WI38 (cell line): ENCODE measurements around the gene TSBP1.
"Not testable (repeated sequence)": the region's sequence is repeated elsewhere in the genome, so short reads cannot be mapped to it uniquely, and the experiment has no call there.

Source experiments
- H3K4me3 ChIP-seq: 2 replicates; pipeline ENCODE4 v1.5.1; 2011; ENCODE audit warnings: low read depth, mild to moderate bottlenecking, control low read depth, low read length
- TF ChIP-seq, protein P1 (sequence below): IDR thresholded peaks from 2 replicates; pipeline ENCODE4 v1.5.1; 2012; ENCODE audit warnings: low read depth, mild to moderate bottlenecking, control low read depth, low read length

TSBP1 gene

DNA sequence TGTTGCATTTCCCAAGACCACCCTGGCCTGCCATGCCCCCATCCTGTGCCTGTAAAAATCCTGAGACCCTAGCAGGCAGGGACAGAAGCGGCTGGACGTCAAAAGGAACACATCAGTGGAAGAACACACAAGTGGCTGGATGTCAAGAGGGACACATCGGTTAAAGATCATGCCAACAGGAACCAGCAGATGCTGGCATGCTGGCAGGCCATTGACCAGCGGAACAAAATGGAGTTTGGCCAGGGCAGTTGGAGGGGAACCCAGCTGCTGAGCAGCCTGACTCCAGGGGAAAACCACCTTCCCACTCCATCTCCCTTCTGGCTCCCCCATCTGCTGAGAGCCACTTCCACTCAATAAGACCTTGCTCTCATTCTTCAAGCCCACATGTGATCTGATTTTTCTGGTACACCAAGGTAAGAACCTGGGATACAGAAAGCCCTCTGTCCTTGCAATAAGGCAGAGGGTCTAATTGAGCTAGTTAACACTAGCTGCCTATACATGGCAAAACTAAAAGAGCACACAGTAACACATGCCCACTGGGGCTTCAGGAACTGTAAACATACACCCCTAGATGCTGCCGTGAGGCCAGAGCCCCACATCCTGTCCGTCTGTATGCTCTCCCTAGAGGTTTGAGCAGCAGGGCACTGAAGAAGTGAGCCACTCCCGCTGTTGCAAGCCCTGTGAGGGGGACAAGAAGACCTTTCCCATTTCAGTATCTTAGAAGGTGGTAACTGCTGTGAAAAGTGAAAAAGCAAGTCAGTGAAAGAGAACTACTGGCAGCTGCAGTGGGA lies 4.2 kb upstream of the TSBP1 start:
- H3K4me3 ChIP-seq = no peak overlapping the region
- TF ChIP-seq, protein P1, sequence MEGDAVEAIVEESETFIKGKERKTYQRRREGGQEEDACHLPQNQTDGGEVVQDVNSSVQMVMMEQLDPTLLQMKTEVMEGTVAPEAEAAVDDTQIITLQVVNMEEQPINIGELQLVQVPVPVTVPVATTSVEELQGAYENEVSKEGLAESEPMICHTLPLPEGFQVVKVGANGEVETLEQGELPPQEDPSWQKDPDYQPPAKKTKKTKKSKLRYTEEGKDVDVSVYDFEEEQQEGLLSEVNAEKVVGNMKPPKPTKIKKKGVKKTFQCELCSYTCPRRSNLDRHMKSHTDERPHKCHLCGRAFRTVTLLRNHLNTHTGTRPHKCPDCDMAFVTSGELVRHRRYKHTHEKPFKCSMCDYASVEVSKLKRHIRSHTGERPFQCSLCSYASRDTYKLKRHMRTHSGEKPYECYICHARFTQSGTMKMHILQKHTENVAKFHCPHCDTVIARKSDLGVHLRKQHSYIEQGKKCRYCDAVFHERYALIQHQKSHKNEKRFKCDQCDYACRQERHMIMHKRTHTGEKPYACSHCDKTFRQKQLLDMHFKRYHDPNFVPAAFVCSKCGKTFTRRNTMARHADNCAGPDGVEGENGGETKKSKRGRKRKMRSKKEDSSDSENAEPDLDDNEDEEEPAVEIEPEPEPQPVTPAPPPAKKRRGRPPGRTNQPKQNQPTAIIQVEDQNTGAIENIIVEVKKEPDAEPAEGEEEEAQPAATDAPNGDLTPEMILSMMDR = no peak

DNA sequence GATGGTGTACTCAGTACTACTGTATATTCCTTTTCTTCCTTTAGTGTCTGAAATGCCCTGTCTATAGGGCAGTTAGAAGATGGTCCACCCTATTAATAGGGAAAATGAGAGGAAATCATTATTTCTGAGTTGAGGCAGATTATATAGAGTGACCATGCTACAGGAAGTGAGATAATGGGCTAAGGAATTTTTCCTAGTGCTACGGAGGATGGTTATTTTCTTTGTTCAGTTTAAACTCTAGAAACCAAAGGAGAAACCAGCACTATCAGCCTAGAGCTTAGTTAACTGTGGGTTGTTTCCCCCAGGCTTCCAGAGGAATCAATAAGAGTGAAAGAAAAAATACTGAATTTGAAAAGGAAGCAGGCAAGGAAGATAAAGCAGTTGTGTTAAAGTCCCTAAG lies 474 bp downstream of the TSBP1 start:
- no peak overlapping the region for H3K4me3 ChIP-seq

DNA sequence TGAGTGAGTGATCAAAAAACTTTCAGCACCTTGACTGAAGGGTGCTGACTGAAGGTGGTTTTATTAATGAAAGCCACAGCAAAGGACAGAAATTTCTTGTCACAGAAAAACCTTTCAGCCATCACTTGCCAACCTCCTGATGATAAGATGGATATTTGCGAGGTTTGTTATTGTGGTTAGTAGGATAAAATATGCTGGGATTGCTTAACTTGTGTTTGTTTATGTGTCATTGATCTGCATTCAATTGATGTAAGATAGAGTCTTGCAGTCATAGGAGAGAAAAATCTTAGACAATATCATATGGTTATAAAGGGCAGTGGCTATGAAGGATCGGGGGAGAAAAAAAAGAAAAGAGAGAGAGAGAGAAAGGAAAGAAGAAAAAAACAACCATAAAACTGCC lies 1.2 kb downstream of the TSBP1 start:
- no peak overlapping the region for H3K4me3 ChIP-seq
- TF ChIP-seq, protein P1 = no peak

More for the DNA sequence above, 474 bp downstream of the TSBP1 start:
- TF ChIP-seq, protein P1 = no peak

DNA sequence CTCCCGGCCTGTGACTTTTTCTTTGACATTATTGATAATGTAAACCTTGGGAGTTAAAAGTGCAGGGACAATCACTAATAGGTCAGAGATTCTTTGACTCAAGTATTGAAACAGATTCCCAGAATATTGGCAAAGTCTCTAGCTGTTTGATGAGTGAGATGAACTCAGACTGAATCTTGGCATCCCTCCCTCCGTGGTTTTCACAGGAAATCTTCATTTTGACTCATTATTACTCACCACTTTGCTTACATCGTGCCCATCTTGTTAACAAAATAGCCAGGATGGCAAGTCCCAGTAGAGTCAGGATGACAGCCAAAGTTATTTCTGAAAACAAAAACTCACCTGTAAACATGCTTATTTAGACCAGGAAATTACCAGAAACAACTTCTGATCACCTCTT lies 2.0 kb downstream of the TSBP1 start:
- H3K4me3 ChIP-seq = no peak overlapping the region
- TF ChIP-seq, protein P1 = no peak

DNA sequence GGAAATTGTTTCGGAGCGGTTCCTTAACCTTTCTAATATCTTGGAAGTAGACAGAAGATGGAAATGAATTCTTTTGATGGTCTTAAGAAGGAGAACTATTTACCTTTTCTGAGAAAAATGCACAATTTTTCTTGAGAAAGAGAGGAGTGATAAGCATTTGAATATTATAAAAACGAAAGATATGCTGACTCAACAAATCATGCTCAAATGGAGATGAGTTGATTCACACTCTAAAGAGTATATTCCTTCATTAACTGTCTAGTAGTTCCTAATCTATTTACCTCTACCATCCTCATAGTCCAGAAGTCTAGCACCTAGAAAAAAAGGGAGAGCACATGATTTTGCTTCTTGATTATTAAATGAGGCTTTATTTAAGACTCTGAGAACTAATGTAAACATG lies 4.1 kb downstream of the TSBP1 start:
- H3K4me3 ChIP-seq = no peak overlapping the region
- TF ChIP-seq, protein P1 = no peak

DNA sequence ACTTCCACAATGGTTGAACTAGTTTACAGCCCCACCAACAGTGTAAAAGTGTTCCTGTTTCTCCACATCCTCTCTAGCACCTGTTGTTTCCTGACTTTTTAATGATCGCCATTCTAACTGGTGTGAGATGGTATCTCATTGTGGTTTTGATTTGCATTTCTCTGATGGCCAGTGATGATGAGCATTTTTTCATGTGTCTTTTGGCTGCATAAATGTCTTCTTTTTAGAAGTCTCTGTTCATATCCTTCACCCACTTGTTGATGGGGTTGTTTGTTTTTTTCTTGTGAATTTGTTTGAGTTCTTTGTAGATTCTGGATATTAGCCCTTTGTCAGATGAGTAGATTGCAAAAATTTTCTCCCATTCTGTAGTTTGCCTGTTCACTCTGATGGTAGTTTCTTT lies 12.5 kb downstream of the TSBP1 start:
- H3K4me3 ChIP-seq = not testable (repeated sequence)

DNA sequence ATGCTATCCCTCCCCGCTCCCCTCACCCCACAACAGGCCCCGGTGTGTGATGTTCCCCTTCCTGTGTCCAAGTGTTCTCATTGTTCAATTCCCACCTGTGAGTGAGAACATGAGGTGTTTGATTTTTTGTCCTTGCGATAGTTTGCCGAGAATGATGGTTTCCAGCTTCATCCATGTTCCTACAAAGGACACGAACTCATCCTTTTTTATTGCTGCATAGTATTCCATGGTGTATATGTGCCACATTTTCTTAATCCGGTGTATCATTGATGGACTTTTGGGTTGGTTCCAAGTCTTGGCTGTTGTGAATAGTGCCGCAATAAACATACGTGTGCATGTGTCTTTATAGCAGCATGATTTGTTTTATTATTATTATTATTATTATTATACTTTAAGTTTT lies 13.2 kb downstream of the TSBP1 start:
- H3K4me3 ChIP-seq = not testable (repeated sequence)

DNA sequence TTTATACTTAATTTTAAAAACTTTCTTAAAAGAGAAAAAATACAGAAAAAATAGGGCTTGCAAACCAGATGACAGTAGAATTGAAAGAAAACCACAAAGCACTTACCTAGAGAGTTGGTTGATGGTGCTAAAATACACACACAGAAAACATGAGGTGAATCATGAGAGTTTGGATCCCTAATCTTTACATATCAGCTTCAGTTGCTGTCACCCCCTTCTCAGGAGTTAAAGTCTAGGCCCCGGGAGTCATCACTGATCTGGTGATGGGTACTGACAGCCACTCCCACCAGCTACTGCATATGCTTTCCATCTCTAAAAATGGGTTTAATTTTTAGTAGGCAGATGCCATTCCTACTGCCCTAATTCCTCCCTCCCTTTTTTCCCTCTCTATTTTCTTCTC lies 16.7 kb downstream of the TSBP1 start:
- TF ChIP-seq, protein P1 = no peak
- H3K4me3 ChIP-seq = no peak overlapping the region
